Liver (tissue), 3 donors: Measurements from ENCODE around the gene KRT85.

ENCODE experiments used
- TF ChIP-seq, protein P1 (sequence below): IDR thresholded peaks from 2 replicates; pipeline ENCODE4 v1.6.1; 2016; ENCODE audit warnings: antibody characterized with exemption
- TF ChIP-seq, protein P2 (sequence below): fragments of 150-350 bp; IDR thresholded peaks from 2 replicates; pipeline ENCODE4 v1.5.1; 2017; ENCODE audit warnings: improper control_type of control experiment, low read depth, low read length; ENCODE audit not compliant: missing input control
- TF ChIP-seq, protein P3 (sequence below): IDR thresholded peaks from 2 replicates; pipeline ENCODE4 v1.6.1; 2016; ENCODE audit warnings: antibody characterized with exemption
- donor health status: healthy.
- donor health status: healthy.

DNA sequence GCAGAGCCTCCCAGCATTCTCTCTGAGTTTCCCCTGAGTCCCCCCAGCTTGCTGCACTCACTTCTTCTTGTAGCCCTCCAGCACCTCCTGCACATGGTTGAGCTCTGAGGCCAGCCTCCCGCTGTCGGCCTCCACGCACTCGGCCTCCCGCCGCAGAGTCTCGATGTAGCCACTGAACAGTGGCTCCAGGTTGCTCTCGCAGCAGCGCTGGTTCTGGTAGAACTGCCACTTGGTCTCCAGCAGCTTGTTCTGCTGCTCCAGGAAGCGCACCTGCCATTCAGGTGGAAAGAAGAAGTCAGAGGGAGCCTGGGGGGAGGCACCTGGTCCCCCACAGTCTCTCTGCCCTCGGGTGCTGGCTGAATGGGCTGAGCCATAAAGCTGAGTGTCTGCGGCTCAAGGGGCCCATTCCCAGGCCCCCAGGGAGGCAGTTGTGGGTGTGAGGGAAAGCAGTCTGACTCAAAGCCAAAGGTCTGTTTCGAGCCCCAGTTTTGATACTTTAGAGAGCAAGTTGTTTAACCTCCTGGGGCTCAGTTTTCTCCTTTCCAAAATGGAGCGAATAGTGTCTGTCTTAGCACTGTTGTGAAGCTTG is 2.3 kb downstream of the KRT85 start:
- TF ChIP-seq, protein P1, sequence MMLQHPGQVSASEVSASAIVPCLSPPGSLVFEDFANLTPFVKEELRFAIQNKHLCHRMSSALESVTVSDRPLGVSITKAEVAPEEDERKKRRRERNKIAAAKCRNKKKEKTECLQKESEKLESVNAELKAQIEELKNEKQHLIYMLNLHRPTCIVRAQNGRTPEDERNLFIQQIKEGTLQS: no peak
- TF ChIP-seq, protein P2, sequence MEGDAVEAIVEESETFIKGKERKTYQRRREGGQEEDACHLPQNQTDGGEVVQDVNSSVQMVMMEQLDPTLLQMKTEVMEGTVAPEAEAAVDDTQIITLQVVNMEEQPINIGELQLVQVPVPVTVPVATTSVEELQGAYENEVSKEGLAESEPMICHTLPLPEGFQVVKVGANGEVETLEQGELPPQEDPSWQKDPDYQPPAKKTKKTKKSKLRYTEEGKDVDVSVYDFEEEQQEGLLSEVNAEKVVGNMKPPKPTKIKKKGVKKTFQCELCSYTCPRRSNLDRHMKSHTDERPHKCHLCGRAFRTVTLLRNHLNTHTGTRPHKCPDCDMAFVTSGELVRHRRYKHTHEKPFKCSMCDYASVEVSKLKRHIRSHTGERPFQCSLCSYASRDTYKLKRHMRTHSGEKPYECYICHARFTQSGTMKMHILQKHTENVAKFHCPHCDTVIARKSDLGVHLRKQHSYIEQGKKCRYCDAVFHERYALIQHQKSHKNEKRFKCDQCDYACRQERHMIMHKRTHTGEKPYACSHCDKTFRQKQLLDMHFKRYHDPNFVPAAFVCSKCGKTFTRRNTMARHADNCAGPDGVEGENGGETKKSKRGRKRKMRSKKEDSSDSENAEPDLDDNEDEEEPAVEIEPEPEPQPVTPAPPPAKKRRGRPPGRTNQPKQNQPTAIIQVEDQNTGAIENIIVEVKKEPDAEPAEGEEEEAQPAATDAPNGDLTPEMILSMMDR: no peak
- TF ChIP-seq, protein P3, sequence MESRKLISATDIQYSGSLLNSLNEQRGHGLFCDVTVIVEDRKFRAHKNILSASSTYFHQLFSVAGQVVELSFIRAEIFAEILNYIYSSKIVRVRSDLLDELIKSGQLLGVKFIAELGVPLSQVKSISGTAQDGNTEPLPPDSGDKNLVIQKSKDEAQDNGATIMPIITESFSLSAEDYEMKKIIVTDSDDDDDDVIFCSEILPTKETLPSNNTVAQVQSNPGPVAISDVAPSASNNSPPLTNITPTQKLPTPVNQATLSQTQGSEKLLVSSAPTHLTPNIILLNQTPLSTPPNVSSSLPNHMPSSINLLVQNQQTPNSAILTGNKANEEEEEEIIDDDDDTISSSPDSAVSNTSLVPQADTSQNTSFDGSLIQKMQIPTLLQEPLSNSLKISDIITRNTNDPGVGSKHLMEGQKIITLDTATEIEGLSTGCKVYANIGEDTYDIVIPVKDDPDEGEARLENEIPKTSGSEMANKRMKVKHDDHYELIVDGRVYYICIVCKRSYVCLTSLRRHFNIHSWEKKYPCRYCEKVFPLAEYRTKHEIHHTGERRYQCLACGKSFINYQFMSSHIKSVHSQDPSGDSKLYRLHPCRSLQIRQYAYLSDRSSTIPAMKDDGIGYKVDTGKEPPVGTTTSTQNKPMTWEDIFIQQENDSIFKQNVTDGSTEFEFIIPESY: no peak
